ENCODE measurements around the gene TBC1D22A. TPM values are rescaled to one million over a fixed set of nuclear protein-coding genes. Genes with fewer than 3 reads are reported as not detected.
A peak's percentile ranks its signal among the peaks of the same experiment; 100 is the strongest.

TBC1D22A gene
- total and polyA plus RNA-seq, 4 donors, result 4.1 to 12.4 (median 8.4) TPM

DNA sequence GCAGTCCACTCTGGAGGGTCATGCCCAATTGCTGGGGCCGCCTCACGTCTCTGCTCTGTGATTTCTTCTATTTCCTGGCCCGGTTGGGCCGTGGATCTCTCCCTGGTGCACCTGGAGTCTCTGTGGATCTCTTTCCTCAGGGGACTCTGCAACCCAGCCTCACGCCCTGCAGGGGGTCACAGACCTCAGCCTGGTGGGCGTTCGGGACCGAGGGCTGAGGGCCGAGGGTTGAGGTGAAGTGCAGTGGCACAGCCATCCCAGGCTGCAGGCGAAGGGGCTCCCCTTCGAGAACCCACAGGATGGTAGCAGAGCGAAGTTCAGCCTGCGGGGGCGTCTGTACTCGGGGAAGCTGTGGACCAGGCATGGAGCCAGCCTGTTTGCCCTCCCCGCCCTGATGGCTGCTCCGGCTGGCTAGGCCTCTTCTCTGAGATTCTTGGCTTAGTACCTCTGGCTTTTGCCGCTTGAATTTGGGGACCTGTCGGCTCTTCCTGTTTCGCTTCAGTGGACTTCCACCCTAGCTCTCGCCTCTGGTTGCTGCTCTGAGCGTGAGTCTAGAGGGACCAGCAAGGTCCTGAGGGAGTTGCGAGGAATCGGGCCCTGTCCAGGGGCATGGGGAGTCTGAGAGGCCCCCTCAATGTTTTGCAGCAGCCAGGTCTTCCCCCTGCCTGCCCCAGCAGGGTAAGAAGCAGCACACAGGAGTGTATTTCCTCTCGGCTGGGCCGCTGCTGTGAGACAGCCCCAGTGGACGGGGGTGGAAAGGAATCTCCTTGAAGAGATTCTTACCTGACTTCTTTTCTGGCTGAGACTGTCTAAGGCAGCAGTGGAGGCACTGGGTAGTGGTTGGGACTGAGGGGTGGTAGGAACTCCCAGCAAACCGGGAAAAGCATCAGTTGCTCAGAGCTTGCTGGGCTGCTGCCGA, 140.8 kb downstream of the TBC1D22A start:
- Histone ChIP-seq H3K36me3 (ENCODE audit: control insufficient read depth in 4 of 4, insufficient read depth in 3 of 4, low read depth in 1 of 4, low read length in 3 of 4) (peaks cover 0 to 3% (median 0%) of the 10 kb centered on the region in 4 donors), H3K9me3 (ENCODE audit: control insufficient read depth in 4 of 4, low read length in 3 of 4) (no peaks in the 10 kb centered on the region), H3K27ac (ENCODE audit: low read depth in 1 of 2, low read length in 2 of 2) (no peak overlapping the region), H3K27me3 (ENCODE audit: control insufficient read depth in 4 of 4, insufficient read depth in 4 of 4, low read length in 3 of 4) (no peaks in the 10 kb centered on the region), H3K9ac (ENCODE audit: low read depth in 1 of 2, low read length in 2 of 2) (no peak overlapping the region), H3K4me3 (ENCODE audit: low read depth in 1 of 3, low read length in 3 of 3) (no peak overlapping the region), H3K4me1 (ENCODE audit: control insufficient read depth in 4 of 4, insufficient read depth in 4 of 4, low read length in 3 of 4) (no peaks in the 10 kb centered on the region)
- DNase-seq (ENCODE audit: low spot score), result peak; percentile 24
- whole genome bisulfite sequencing, result 92% methylated on average over 29 of the region's 29 CpGs
- TF ChIP-seq REST (IDR thresholded peaks at IDR 0.05) (no peak), HNF4A (conservative IDR thresholded peaks at IDR 0.05) (no peak), JUND (IDR thresholded peaks at IDR 0.05) (no peak), FOXA1 (IDR thresholded peaks at IDR 0.05) (no peak), SP1 (IDR thresholded peaks at IDR 0.05) (no peak), EGR1 (IDR thresholded peaks at IDR 0.05; ENCODE audit: low read depth in 2 of 2) (no peak), NR2F2 (IDR thresholded peaks at IDR 0.05) (no peak)
- TF ChIP-seq, protein P1, sequence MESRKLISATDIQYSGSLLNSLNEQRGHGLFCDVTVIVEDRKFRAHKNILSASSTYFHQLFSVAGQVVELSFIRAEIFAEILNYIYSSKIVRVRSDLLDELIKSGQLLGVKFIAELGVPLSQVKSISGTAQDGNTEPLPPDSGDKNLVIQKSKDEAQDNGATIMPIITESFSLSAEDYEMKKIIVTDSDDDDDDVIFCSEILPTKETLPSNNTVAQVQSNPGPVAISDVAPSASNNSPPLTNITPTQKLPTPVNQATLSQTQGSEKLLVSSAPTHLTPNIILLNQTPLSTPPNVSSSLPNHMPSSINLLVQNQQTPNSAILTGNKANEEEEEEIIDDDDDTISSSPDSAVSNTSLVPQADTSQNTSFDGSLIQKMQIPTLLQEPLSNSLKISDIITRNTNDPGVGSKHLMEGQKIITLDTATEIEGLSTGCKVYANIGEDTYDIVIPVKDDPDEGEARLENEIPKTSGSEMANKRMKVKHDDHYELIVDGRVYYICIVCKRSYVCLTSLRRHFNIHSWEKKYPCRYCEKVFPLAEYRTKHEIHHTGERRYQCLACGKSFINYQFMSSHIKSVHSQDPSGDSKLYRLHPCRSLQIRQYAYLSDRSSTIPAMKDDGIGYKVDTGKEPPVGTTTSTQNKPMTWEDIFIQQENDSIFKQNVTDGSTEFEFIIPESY (IDR thresholded peaks at IDR 0.05), result no peak
- TF ChIP-seq, protein P2, sequence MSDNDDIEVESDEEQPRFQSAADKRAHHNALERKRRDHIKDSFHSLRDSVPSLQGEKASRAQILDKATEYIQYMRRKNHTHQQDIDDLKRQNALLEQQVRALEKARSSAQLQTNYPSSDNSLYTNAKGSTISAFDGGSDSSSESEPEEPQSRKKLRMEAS (IDR thresholded peaks at IDR 0.05), result no peak

GRCh38 chr22:46905415-46905814, 143.0 kb downstream of the TBC1D22A start:
- Histone ChIP-seq H3K36me3 (ENCODE audit: control insufficient read depth in 4 of 4, insufficient read depth in 3 of 4, low read depth in 1 of 4, low read length in 3 of 4) (peaks cover 0 to 3% (median 0%) of the 10 kb centered on the region in 4 donors), H3K9me3 (ENCODE audit: control insufficient read depth in 4 of 4, low read length in 3 of 4) (no peaks in the 10 kb centered on the region), H3K9ac (ENCODE audit: low read depth in 1 of 2, low read length in 2 of 2) (no peak overlapping the region), H3K4me1 (ENCODE audit: control insufficient read depth in 4 of 4, insufficient read depth in 4 of 4, low read length in 3 of 4) (no peaks in the 10 kb centered on the region), H3K27me3 (ENCODE audit: control insufficient read depth in 4 of 4, insufficient read depth in 4 of 4, low read length in 3 of 4) (no peaks in the 10 kb centered on the region), H3K27ac (ENCODE audit: low read depth in 1 of 2, low read length in 2 of 2) (no peak overlapping the region), H3K4me3 (ENCODE audit: low read depth in 1 of 3, low read length in 3 of 3) (no peak overlapping the region)
- peak; percentile 19 for DNase-seq (ENCODE audit: low spot score)
- TF ChIP-seq HNF4G (IDR thresholded peaks at IDR 0.05), result no peak
- WGBS, result 97% methylated on average over 15 of the region's 15 CpGs

- DNase-seq (ENCODE audit: low spot score), result no peak
- 84% methylated on average over 8 of the region's 8 CpGs for WGBS
- Histone ChIP-seq H3K9me3 (ENCODE audit: control insufficient read depth in 4 of 4, low read length in 3 of 4) (no peaks in the 10 kb centered on the region), H3K9ac (ENCODE audit: low read depth in 1 of 2, low read length in 2 of 2) (no peak overlapping the region), H3K27me3 (ENCODE audit: control insufficient read depth in 4 of 4, insufficient read depth in 4 of 4, low read length in 3 of 4) (no peaks in the 10 kb centered on the region), H3K4me3 (ENCODE audit: low read depth in 1 of 3, low read length in 3 of 3) (no peak overlapping the region), H3K27ac (ENCODE audit: low read depth in 1 of 2, low read length in 2 of 2) (no peak overlapping the region), H3K36me3 (ENCODE audit: control insufficient read depth in 4 of 4, insufficient read depth in 3 of 4, low read depth in 1 of 4, low read length in 3 of 4) (peaks cover 0 to 3% (median 0%) of the 10 kb centered on the region in 4 donors), H3K4me1 (ENCODE audit: control insufficient read depth in 4 of 4, insufficient read depth in 4 of 4, low read length in 3 of 4) (no peaks in the 10 kb centered on the region)
- TF ChIP-seq NR2F2 (IDR thresholded peaks at IDR 0.05) (no peak), YY1 (IDR thresholded peaks at IDR 0.05) (no peak), CTCF (IDR thresholded peaks at IDR 0.05; ENCODE audit: low read depth, low read length, missing input control) (no peak), GABPA (IDR thresholded peaks at IDR 0.05 in 1 of 2, conservative IDR thresholded peaks at IDR 0.05 in 1 of 2) (no peak)
Observed at GRCh38 chr22:46905834-46906233, 143.4 kb downstream of the TBC1D22A start.
